Renal pelvis (tissue), 3 donors: ENCODE measurements around the gene RIPOR3. TPM values are rescaled to one million over a fixed set of nuclear protein-coding genes. Genes with fewer than 3 reads are reported as not detected.

Experiments
- polyA plus RNA-seq, 3 donors: library from polyadenylated mRNA; unstranded; fragments of 120-200 nt; gene quantifications; one replicate each; pipeline ENCODE4 v1.2.1, GENCODE V29; 2013; ENCODE audit not compliant: insufficient read length in 3 of 3

Gene RIPOR3
- polyA plus RNA-seq, 3 donors = 5.5 to 8.5 (median 8.0) TPM

Other genes starting within 250 kb of the RIPOR3 start
- gene PTPN1, start 181.2 kb downstream of the RIPOR3 start, polyA plus RNA-seq = 10 to 100 TPM; 30.5 to 35.7 (median 32.2) TPM
- 10 to 100 TPM; 17.0 to 26.2 (median 21.1) TPM for gene PARD6B, start 40.0 kb upstream of the RIPOR3 start, polyA plus RNA-seq
- gene BCAS4, start 103.5 kb upstream of the RIPOR3 start, polyA plus RNA-seq = 1 to 10 TPM; 4.7 to 6.2 (median 5.5) TPM
- gene ADNP, start 239.9 kb upstream of the RIPOR3 start, polyA plus RNA-seq = 100 to 1,000 TPM; 120 to 123 (median 122) TPM